ENCODE results near the gene FLVCR2.
A peak's percentile ranks its signal among the peaks of the same experiment; 100 is the strongest.

The FLVCR2 gene

GRCh38 chr14:75661499-75661814 is 83.0 kb downstream of the FLVCR2 start:
- ChIA-PET POLR2A (interaction anchor here (0.8 to 2.1 kb wide), 4 partner anchors 12 to 100 kb away, joined by 3 to 26 read pairs (median 12); partner anchors contain the start of gene FLVCR2), CTCF (interaction anchor here (1.4 kb wide), 1 partner anchor 85 kb away, joined by 13 read pairs; no protein-coding TSS in a partner anchor)
- no peak for DNase-seq (ENCODE audit: extremely low spot score)
- TF ChIP-seq CTBP1 (IDR thresholded peaks at IDR 0.05; ENCODE audit: borderline replicate concordance) (0 out of 2 replicates have a peak, but pooled peaks have one; percentile 1), HDGF (IDR thresholded peaks at IDR 0.05; ENCODE audit: borderline replicate concordance) (no peak), SP1 (IDR thresholded peaks at IDR 0.05) (no peak)

- CTCF ChIA-PET, result no interaction called here
- TF ChIP-seq FOXM1 (IDR thresholded peaks at IDR 0.05; ENCODE audit: borderline replicate concordance) (no peak), FOXK2 (IDR thresholded peaks at IDR 0.05) (no peak), NFRKB (IDR thresholded peaks at IDR 0.05) (no peak), TARDBP (IDR thresholded peaks at IDR 0.05) (no peak), ELF4 (IDR thresholded peaks at IDR 0.05) (no peak), L3MBTL2 (conservative IDR thresholded peaks at IDR 0.05) (no peak)
- POLR2A ChIA-PET, result interaction anchor here (0.8 to 1.2 kb wide), 2 partner anchors 10 to 85 kb away, joined by 3 to 4 read pairs; no protein-coding TSS in a partner anchor
- no peak for DNase-seq (ENCODE audit: extremely low spot score)
Observed at GRCh38 chr14:75662966-75663365, 84.5 kb downstream of the FLVCR2 start.

DNA sequence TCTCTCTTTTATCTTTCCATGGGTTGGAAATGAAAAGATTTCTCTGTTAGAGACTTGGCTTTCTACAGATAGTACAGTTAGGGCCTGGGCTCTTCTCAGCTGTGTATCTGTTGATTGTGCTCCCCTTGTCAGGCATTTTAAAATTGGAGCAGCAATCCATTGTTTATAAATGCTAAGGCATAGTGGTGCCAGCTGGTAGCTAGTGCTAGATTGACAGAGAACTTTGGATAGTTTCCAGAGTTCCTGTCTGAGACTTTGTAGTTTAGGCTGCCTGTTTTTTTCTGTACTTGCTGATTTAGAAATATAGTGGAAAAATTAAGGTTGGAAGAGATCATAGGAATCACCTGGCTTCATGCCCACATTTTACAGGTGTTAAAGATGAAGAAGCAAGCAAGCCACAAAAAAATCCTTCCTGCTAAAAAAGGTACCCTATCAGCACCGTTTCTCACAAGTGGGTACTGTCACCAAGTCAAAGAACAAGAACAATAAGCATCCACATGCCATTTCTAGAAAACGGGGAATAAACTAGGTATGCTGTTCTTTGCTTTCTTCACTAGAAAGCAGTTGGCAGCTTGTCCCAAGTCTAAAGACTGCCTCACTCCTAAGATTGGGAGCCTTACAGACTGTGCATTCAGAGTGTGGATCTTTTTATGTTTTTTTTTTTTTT is 88.8 kb downstream of the FLVCR2 start:
- no peak for DNase-seq (ENCODE audit: extremely low spot score)
- ChIA-PET POLR2A (no interaction called here), CTCF (interaction anchor here (0.5 kb wide), 1 partner anchor 106 kb away, joined by 3 read pairs; no protein-coding TSS in a partner anchor)
- TF ChIP-seq FOXA1 (IDR thresholded peaks at IDR 0.05) (no peak), HDGF (IDR thresholded peaks at IDR 0.05; ENCODE audit: borderline replicate concordance) (no peak), FOXK2 (IDR thresholded peaks at IDR 0.05) (no peak), ELF4 (IDR thresholded peaks at IDR 0.05) (no peak), L3MBTL2 (conservative IDR thresholded peaks at IDR 0.05) (no peak), NFRKB (IDR thresholded peaks at IDR 0.05) (no peak), SUZ12 (IDR thresholded peaks at IDR 0.05) (no peak), ZNF384 (IDR thresholded peaks at IDR 0.05) (no peak), SP1 (IDR thresholded peaks at IDR 0.05) (no peak), LEF1 (IDR thresholded peaks at IDR 0.05; ENCODE audit: borderline replicate concordance) (no peak), FOXM1 (IDR thresholded peaks at IDR 0.05; ENCODE audit: borderline replicate concordance) (no peak)
- TF ChIP-seq, protein P1, sequence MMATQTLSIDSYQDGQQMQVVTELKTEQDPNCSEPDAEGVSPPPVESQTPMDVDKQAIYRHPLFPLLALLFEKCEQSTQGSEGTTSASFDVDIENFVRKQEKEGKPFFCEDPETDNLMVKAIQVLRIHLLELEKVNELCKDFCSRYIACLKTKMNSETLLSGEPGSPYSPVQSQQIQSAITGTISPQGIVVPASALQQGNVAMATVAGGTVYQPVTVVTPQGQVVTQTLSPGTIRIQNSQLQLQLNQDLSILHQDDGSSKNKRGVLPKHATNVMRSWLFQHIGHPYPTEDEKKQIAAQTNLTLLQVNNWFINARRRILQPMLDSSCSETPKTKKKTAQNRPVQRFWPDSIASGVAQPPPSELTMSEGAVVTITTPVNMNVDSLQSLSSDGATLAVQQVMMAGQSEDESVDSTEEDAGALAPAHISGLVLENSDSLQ (IDR thresholded peaks at IDR 0.05), result no peak

DNA sequence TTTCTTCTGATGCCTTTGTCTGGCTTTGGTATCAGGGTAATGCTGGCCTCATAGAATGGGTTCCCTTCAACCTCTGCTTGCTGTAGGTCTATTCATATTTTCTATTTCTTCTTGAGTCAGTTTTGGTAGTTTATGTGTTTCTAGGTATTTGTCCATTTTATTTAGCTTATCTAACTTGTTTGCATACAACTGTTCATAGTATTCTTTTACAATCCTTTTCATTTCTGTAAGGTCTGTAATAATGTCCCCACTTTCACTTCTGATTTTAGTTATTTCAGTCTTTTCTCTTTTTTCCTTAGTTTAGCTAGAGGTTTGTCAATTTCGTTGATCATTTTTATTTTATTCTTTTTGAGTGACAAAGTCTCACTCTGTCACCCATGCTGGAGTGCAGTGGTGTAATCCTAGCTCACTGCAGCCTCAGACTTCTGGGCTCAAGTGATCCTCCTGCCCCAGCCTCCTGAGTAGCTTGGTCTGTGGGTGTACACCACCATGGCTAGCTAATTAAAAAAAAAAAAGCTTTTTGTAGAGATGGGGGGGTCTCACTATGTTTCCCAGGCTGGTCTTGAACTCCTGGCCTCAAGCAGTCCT is 94.3 kb downstream of the FLVCR2 start:
- TF ChIP-seq TARDBP (IDR thresholded peaks at IDR 0.05) (no peak), FOXK2 (IDR thresholded peaks at IDR 0.05) (no peak), NFRKB (IDR thresholded peaks at IDR 0.05) (no peak)
- no peak for DNase-seq (ENCODE audit: extremely low spot score)
- ChIA-PET POLR2A (interaction anchor here (1.1 to 3.5 kb wide), 2 partner anchors 10 to 12 kb away, joined by 3 to 19 read pairs; partner anchors contain the start of genes ERG28 and TTLL5), CTCF (interaction anchor here (1.7 kb wide), 1 partner anchor 19 kb away, joined by 3 read pairs; no protein-coding TSS in a partner anchor)

DNA sequence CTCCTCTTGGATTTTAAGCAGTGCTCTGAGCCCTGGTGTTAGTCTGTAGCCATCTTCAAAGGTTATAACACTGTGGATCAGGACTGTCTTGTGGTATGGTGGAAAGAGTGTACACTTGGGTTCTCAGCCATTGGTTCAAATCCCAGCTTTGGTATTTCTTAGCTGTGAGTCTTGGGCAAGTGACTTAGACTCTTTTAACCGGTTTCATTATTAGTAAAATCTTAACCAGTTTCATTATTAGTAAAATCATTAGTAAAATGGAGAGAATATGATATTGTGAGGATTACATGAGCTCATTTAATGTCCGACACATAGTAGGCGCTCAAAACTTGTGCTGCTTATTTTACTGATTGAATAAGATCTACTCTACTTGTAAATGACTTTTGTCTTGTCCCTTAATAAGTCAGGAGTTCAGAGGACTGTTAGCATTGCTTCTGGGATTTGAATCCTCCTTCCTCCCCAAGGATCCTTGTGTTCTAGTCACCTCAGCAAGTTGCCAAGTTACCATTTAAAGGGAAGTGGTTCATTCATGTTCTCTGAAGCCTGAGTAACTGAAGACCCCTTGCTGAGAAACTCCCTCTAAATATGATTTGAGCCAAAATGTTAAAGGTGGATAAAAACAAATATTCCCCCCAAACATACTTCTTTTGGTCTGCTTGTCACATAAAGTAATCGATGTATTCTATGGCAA is 95.1 kb downstream of the FLVCR2 start:
- ChIA-PET POLR2A (interaction anchor here (1.1 to 3.5 kb wide), 2 partner anchors 10 to 13 kb away, joined by 3 to 19 read pairs; partner anchors contain the start of genes ERG28 and TTLL5), CTCF (interaction anchor here (1.7 kb wide), 1 partner anchor 20 kb away, joined by 3 read pairs; no protein-coding TSS in a partner anchor)
- no peak for TF ChIP-seq SP1 (IDR thresholded peaks at IDR 0.05)
- TF ChIP-seq SUZ12 (IDR thresholded peaks at IDR 0.05), result no peak
- no peak for TF ChIP-seq LEF1 (IDR thresholded peaks at IDR 0.05; ENCODE audit: borderline replicate concordance)
- no peak for TF ChIP-seq CTBP1 (IDR thresholded peaks at IDR 0.05; ENCODE audit: borderline replicate concordance)
- no peak for TF ChIP-seq NFRKB (IDR thresholded peaks at IDR 0.05)
- TF ChIP-seq, protein P1 (IDR thresholded peaks at IDR 0.05), result no peak
- TF ChIP-seq BHLHE40 (IDR thresholded peaks at IDR 0.05; ENCODE audit: borderline replicate concordance), result no peak
- no peak for TF ChIP-seq FOXK2 (IDR thresholded peaks at IDR 0.05)
- TF ChIP-seq L3MBTL2 (conservative IDR thresholded peaks at IDR 0.05), result no peak
- no peak for TF ChIP-seq HDGF (IDR thresholded peaks at IDR 0.05; ENCODE audit: borderline replicate concordance)
- no peak for TF ChIP-seq TARDBP (IDR thresholded peaks at IDR 0.05)
- no peak for TF ChIP-seq ZNF384 (IDR thresholded peaks at IDR 0.05)
- no peak for TF ChIP-seq ARNT (IDR thresholded peaks at IDR 0.05)
- TF ChIP-seq FOXM1 (IDR thresholded peaks at IDR 0.05; ENCODE audit: borderline replicate concordance), result no peak
- TF ChIP-seq ELF4 (IDR thresholded peaks at IDR 0.05), result no peak
- DNase-seq (ENCODE audit: extremely low spot score), result no peak

DNA sequence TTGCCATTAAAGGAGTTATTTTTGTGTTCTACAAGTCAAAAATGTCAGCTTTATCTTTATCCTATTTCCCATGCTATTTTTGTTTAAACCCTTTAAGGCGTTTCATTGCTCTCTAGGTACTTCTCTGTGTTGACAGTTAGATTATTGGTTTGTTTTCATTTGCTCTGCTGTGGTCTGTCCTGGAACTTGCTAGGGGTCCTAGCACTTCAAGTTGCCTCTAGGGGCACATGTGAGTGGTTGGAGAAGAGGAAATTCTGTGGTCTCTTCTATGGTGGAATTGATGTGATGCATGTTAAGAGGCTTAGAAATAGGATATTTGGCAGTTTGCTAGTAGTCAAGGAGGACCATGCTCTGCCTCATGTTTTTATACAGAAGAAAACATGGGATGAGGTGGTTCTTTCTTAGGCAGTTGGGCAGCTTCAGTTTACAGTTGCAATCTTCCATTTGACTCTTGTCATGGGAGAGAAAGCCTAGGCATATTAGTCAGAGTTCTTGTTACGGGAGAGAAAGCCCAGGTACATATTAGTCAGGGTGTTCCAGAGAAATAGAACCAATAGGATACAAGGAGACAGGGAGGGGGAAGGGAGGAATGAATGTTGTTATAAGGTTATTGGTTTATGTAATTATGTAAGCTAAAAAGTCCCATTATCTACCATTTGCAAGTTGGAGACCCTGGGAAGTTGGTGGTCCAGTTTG is 97.0 kb downstream of the FLVCR2 start:
- CTCF ChIA-PET, result interaction anchor here (0.9 kb wide), 1 partner anchor 966 kb away, joined by 3 read pairs; no protein-coding TSS in a partner anchor
- TF ChIP-seq NFRKB (IDR thresholded peaks at IDR 0.05), result no peak
- no peak for TF ChIP-seq FOXK2 (IDR thresholded peaks at IDR 0.05)
- TF ChIP-seq TARDBP (IDR thresholded peaks at IDR 0.05), result no peak
- no peak for TF ChIP-seq ARNT (IDR thresholded peaks at IDR 0.05)
- TF ChIP-seq HDGF (IDR thresholded peaks at IDR 0.05; ENCODE audit: borderline replicate concordance), result no peak
- TF ChIP-seq CTBP1 (IDR thresholded peaks at IDR 0.05; ENCODE audit: borderline replicate concordance), result no peak
- peak; percentile 23 for DNase-seq (ENCODE audit: extremely low spot score)
- POLR2A ChIA-PET, result interaction anchor here (3.5 kb wide), 1 partner anchor 15 kb away, joined by 19 read pairs; the partner anchor contains the start of genes ERG28 and TTLL5

Measured in HEK293T (cell line).